GM19025 (cell line): ENCODE data around the gene THAP2.
A peak's percentile ranks its signal among the peaks of the same experiment; 100 is the strongest.

Experiments used
- ATAC-seq: cut with Tn5 transposase; IDR thresholded peaks from one replicate; pipeline ENCODE4 v1.9.1; 2021; ENCODE audit warnings: mild to moderate bottlenecking, low read depth, moderate library complexity; ENCODE audit not compliant: unreplicated experiment

THAP2 gene

GRCh38 chr12:71663561-71664410, at the start of gene THAP2, which contains the start of gene ZFC3H1:
Gene THAP2, plus strand, starts transcription at chr12:71664301. Its CDS starts 209 bp downstream, at chr12:71664510.
Gene ZFC3H1, minus strand, starts transcription at chr12:71663848. Its CDS starts 238 bp downstream, at chr12:71663610.
- ATAC-seq = peak; percentile 91

GRCh38 chr12:71621938-71622337, 42.2 kb upstream of the THAP2 start:
- ATAC-seq = no peak

GRCh38 chr12:71625476-71625875, 38.6 kb upstream of the THAP2 start:
- ATAC-seq = no peak

- no peak for ATAC-seq
Observed at GRCh38 chr12:71626098-71626497, 38.0 kb upstream of the THAP2 start.

GRCh38 chr12:71626768-71627167, 37.3 kb upstream of the THAP2 start:
- ATAC-seq = no peak

GRCh38 chr12:71627438-71628002, 36.6 kb upstream of the THAP2 start:
- ATAC-seq = no peak

- no peak for ATAC-seq
Observed at GRCh38 chr12:71636704-71637115, 27.4 kb upstream of the THAP2 start.

GRCh38 chr12:71638499-71638898, 25.6 kb upstream of the THAP2 start:
- ATAC-seq = no peak

GRCh38 chr12:71639341-71639760, 24.8 kb upstream of the THAP2 start:
- no peak for ATAC-seq

GRCh38 chr12:71640316-71640715, 23.8 kb upstream of the THAP2 start:
- no peak for ATAC-seq

GRCh38 chr12:71641390-71641789, 22.7 kb upstream of the THAP2 start:
- ATAC-seq = no peak

- ATAC-seq = no peak
Observed at GRCh38 chr12:71642264-71642663, 21.8 kb upstream of the THAP2 start.

GRCh38 chr12:71645268-71645667, 18.8 kb upstream of the THAP2 start:
- ATAC-seq = no peak

GRCh38 chr12:71646512-71646911, 17.6 kb upstream of the THAP2 start:
- ATAC-seq = no peak

- ATAC-seq = no peak
Observed at GRCh38 chr12:71648537-71648936, 15.6 kb upstream of the THAP2 start.

GRCh38 chr12:71649401-71649800, 14.7 kb upstream of the THAP2 start:
- no peak for ATAC-seq

GRCh38 chr12:71652656-71653055, 11.4 kb upstream of the THAP2 start:
- no peak for ATAC-seq

- ATAC-seq = no peak
Observed at GRCh38 chr12:71653137-71653536, 11.0 kb upstream of the THAP2 start.

- ATAC-seq = no peak
Observed at GRCh38 chr12:71654200-71654599, 9.9 kb upstream of the THAP2 start.

- ATAC-seq = no peak
Observed at GRCh38 chr12:71655495-71655894, 8.6 kb upstream of the THAP2 start.

GRCh38 chr12:71655907-71656306, 8.2 kb upstream of the THAP2 start:
- no peak for ATAC-seq

GRCh38 chr12:71656740-71657139, 7.4 kb upstream of the THAP2 start:
- no peak for ATAC-seq
